HG03432 (cell line): ENCODE measurements around the gene DIP2B.

Source experiments
- ATAC-seq: cut with Tn5 transposase; IDR thresholded peaks from one replicate; pipeline ENCODE4 v1.9.1; 2021; ENCODE audit warnings: mild to moderate bottlenecking, moderate library complexity; ENCODE audit not compliant: unreplicated experiment

DIP2B gene

GRCh38 chr12:50723865-50724264 lies 219.1 kb downstream of the DIP2B start:
- no peak for ATAC-seq

- ATAC-seq, result no peak
These were observed 220.5 kb downstream of the DIP2B start for GRCh38 chr12:50725011-50725942.

- ATAC-seq, result no peak
These were observed 222.7 kb downstream of the DIP2B start for GRCh38 chr12:50727466-50727865.

- ATAC-seq, result no peak
These were observed 223.6 kb downstream of the DIP2B start for GRCh38 chr12:50728417-50728816.

- no peak for ATAC-seq
These were observed 224.1 kb downstream of the DIP2B start for GRCh38 chr12:50728841-50729240.

- no peak for ATAC-seq
These were observed 227.8 kb downstream of the DIP2B start for GRCh38 chr12:50732591-50732990.

- no peak for ATAC-seq
These were observed 228.9 kb downstream of the DIP2B start for GRCh38 chr12:50733706-50734105.

GRCh38 chr12:50734409-50735263 lies 229.9 kb downstream of the DIP2B start:
- ATAC-seq, result no peak

GRCh38 chr12:50739611-50740010 lies 234.8 kb downstream of the DIP2B start:
- ATAC-seq, result no peak

GRCh38 chr12:50740307-50740706 lies 235.5 kb downstream of the DIP2B start:
- ATAC-seq, result no peak

GRCh38 chr12:50742776-50743175 lies 238.0 kb downstream of the DIP2B start:
- no peak for ATAC-seq

GRCh38 chr12:50745861-50746260 lies 241.1 kb downstream of the DIP2B start:
- no peak for ATAC-seq

- no peak for ATAC-seq
These were observed 241.6 kb downstream of the DIP2B start for GRCh38 chr12:50746431-50746830.

GRCh38 chr12:50747817-50748216 lies 243.0 kb downstream of the DIP2B start:
- no peak for ATAC-seq

GRCh38 chr12:50749459-50749882 lies 244.7 kb downstream of the DIP2B start:
- no peak for ATAC-seq

GRCh38 chr12:50750366-50750765 lies 245.6 kb downstream of the DIP2B start:
- no peak for ATAC-seq

- no peak for ATAC-seq
These were observed 247.3 kb downstream of the DIP2B start for GRCh38 chr12:50751948-50752721.

GRCh38 chr12:50753232-50753769 lies 248.5 kb downstream of the DIP2B start:
- ATAC-seq, result no peak

GRCh38 chr12:50763639-50764285 lies 259.0 kb downstream of the DIP2B start, which contains the start of gene ATF1:
TSS of gene ATF1 (plus strand) at chr12:50764101. CDS start at chr12:50780146, 16,045 bp downstream.
- ATAC-seq, result peak; percentile 76
